D341Med (cell line): ENCODE data around the gene CD38.
"Not testable (repeated sequence)": the region's sequence is repeated elsewhere in the genome, so short reads cannot be mapped to it uniquely, and the experiment has no call there.

ENCODE experiments used
- DNase-seq: peaks from one replicate; pipeline ENCODE4 v3.0.0; 2012; ENCODE audit warnings: low spot score

CD38 gene

DNA sequence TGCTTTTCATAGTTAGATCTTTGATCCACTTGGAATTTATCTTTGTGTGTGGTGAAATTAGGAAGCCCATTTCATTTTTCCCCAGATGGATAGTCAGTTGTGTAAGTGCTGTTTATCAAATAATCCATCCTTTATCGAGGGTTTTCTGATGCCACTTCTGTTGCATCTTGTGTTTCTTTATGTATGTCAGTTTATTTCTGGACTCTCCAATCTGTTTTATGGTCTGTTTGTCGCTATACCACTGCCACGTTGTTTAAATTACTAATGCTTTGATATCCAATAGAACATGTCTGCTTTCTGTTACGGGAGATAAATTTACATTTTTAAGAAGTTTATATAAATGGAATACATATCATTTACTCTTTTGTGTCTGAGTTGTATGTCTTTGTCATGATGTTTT is 21.0 kb downstream of the CD38 start:
- no peak for DNase-seq

DNA sequence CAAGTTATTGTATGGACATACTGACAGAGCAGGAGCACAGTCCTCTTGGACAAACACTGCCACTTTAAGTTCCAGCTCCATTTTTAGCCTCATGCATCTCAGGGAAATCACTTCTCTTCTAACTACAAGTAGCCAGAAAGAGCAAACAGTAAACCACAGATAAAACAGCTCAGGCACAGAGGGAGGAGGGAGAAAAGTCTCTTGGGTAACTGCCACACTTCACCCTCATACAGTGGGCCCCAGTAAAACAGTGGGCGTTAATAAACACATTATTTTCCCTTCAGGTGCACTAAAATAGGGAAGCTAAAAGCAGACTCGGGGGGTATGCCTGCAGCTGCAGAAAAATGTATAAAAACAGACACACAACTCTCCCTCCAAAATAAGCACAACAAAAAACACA is 21.6 kb downstream of the CD38 start:
- DNase-seq, result no peak

DNA sequence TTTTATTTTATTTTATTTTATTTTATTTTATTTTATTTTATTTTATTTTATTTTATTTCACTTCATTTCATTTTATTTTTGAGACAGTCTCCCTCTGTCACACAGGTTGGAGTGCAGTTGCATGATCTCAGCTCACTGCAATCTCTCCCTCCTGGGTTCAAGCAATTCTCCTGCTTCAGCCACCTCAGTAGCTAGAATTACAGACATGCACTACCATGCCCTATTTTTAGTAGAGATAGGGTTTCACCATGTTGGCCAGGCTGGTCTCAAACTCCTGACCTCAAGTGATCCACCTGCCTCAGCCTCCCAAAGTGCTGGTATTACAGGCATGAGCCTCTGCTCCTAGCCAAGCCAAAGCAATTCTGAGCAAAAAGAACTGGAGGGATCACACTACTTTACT is 24.4 kb downstream of the CD38 start:
- DNase-seq, result not testable (repeated sequence)

DNA sequence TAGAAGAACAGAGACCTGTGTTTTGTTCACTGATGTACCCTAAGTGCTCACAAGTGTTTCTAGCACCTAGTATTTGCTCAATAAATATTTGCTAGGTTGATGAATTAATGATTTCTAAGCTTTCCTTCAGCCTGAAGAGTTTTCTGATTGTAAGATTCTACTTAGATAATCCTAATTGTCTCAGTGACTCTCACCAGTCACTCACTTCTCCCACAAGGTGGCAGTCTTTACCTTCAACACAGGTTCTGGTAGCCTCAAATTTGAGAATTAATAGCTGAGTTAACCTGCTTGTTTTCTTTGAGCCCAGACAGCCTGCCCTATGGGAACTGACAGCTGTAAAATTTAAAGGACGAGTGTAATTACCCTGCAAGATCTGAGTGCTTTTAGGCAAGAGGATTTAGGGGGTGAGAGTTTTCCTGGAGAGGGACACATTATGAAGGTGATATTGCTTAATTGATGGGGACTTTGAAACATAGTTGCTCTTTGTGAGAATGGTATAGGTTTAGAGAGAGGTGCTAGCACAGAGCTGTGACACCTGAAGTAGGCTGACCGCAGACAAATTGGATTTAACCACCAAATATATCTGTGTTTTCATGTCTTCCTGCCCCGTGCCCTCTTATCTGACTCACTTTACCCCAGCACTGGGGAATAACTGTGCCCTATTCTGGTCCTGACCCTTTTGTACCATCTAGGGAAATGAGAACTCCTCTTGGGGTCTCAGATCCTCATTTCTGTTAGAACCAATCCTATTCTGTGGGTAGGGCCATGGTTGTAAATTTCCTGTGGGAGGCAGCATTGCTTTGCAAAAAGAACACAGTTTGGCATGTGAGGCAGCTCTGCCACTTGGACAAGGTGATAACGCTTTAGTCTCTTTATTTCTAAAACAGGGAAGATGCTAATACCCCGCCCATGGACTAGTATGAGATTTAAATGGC is 27.7 kb downstream of the CD38 start:
- peak; percentile 66 for DNase-seq

DNA sequence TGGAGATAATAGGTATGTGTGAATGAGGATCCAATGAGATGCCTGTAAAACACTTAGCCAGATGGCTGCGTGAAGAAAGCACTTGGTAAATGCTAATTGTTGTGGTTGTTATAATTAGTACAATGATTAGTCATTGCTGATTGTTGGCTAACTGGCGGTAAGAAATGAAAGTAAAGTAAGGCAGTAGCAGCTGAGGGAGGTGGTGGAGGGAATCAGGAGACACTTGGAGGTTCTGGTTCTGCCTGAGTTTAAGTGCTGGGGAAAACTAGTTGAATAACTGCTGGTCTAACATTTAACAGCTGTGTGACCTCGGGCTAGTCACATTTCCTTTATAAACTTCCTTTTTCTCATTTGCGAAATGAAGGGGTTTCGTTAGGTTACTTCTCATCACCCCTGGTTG is 30.9 kb downstream of the CD38 start:
- DNase-seq, result no peak

DNA sequence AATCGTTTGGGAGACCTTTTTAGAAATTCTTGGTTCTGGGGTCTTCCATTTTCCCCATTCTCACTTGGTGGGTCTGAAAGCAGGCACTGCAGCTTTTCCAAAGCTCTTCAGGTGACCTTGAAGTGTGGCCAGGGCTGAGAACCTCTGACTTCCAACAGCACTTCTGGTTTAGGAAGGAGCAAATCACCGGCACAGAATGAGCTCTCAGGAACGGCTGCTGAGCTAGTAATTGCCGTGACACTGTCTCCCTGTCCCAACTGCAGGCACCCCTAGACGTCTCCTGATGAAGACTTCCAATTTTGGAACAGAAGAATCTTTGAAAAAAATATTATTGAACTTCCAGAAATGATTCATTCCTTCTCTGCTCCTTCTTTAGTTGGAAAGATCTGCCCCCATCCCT is 31.3 kb downstream of the CD38 start:
- no peak for DNase-seq

DNA sequence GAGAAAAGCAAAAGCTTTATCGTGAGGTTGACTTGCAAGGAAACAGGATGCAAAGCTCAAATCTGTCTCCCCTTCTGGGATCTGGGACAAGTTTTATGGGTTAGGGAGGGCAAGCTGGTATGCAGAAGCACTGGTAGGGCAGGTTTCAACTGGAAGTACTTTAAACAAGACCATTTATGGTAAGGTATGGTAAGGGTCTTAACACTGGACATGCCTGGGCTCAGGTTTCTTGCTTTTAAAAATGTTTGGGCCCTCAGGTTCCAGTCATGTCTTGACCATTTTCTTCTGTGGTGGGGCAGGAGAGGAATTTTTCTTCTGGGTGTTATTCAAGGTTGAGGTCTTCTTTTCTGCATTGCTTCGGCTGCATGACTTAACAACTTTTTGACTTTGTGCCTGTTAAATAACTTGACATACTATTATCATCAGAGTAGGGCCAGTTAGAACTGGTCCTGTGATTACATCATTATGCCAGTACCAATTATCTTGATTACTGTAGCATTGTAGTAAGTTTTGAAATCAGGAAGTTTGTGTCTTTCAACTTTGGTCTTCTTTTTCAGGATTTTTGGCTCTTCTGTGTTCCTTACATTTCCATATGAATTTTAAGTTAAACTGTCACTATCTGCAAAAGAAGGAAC is 33.7 kb downstream of the CD38 start:
- DNase-seq, result no peak

DNA sequence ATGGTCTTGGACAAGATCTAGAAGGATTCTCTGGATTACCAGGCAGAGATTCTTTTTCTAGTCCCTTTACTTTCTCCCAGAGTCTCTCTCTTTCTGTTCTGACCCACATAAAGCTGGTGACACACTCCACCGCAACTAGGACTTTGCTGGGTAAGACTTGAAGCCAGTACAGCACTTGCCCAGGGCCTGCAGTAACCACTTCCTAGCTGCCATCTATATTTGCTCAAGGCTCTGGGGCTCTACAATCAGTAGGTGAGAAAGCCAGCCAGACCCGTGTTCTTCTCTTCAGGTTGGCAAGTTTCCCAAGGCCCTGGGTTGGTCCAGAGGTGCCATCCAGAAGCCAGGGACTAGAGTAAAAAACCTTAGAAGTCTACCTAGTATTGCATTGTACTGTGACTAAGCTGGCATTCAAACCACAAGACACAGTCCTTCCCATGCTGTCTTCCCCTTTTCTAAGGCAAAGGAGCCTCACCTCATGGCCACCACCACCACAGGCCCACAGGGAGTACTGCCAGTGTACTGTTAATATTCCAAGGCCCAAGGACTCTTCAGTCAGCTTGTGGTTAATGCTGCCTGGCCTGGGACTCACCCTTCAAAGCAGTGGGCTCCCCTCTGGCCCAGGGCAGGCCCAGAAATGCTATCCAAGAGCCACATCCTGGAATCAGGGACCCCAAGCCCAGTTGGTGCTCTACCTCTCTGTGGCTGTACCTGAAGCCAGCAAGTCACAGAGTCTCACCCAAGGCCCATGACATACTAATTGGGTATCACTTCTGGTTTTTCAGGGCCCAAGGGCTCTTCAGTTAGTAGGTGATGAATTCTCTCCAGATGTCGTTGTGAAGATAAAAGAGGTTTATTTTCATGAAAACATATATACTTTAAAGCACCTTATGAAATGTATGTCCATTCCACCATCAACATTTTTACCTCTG is 54.7 kb downstream of the CD38 start:
- no peak for DNase-seq

DNA sequence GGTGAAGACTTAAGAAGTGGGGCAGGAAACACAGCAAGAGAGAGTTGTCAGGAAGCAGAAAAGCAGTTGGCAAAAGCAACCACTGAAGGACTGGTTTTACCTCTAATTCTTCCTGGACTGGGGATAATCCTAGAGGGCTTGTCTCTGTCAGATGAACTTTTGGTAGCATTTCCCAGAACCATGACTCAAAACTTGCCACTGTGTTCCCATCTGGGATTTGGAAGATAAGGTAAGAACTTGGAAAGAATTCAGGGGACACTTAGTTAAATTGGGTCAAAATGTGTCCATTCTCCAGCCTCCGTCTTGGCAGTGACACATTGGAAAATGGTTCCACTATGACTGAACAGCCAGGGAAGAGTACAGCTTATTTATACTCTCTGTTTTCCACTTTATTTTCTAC is 55.7 kb downstream of the CD38 start:
- DNase-seq, result no peak

DNA sequence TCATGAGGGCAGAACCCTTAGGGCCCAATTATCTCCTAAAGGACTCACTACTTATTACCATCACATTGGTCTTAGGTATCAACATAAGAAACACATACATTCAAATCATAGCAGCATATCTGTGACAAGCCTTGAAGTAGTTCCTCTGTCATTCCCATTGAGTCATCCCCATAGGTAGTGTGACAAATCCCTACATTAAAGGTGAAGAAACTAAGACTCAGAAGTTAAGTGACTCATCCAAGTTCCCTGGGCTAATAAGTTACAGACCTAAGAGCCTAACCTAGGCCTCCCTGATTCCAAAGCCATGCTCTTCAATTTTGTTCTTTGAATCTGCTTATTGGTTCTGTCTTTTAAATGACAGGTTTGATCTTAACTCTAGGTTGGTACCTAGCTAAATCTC is 58.2 kb downstream of the CD38 start:
- no peak for DNase-seq

DNA sequence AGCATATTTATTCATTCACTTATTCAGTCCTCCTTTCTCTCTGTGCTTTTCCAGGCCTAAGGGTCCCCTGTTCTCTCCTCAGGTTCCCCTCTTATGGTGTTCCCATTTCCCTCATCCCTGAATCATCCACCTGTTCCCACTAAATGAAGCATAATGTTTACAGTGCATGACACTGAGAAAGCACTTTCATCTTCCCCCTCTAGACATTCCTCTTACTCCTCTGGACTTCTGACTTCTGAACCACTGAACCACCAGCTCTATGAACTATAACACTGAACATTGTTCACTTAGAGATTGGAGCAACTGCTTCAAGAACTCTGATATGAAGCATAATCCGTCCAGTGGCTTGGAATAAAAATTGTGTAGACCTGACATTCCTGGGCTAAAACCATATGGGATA is 59.5 kb downstream of the CD38 start:
- no peak for DNase-seq

DNA sequence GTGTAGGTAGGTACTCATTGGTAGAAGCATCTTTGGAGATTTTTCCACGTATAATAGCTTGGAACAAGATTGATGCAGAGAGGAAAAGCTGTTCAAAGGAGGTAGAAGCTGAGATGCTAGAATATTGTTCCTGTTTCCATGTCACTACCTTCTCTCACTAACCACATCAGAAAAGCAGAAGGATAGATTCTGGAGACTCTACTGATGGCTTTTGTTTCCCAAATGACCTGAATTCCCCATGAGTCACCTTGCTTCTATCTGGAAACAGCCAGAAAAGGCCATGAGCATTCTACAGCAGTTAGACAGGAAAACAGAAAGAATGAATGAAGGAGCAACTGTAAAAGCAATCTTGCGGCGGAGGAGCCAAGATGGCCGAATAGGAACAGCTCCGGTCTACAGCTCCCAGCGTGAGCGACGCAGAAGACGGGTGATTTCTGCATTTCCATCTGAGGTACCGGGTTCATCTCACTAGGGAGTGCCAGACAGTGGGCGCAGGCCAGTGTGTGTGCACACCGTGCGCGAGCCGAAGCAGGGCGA is 63.1 kb downstream of the CD38 start:
- DNase-seq, result not testable (repeated sequence)

DNA sequence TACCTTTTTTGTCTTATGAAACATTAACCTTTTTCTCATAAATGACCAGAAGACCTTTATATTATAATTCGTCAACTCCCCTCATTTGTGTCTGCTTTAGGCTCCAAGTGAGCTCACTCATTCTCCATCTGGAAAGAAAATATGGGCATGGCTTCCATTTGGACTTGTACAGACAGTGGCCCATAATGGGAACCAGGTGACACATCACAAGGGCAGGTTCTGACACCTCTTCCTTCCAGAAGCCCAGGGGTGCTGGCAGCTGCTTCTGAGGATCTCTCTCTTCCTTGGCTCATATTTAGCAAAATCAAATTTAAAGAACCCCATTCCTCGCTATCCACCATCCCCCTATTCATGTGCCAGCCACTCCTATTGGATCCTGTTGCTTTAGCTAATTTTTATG is 69.6 kb downstream of the CD38 start:
- DNase-seq, result no peak

DNA sequence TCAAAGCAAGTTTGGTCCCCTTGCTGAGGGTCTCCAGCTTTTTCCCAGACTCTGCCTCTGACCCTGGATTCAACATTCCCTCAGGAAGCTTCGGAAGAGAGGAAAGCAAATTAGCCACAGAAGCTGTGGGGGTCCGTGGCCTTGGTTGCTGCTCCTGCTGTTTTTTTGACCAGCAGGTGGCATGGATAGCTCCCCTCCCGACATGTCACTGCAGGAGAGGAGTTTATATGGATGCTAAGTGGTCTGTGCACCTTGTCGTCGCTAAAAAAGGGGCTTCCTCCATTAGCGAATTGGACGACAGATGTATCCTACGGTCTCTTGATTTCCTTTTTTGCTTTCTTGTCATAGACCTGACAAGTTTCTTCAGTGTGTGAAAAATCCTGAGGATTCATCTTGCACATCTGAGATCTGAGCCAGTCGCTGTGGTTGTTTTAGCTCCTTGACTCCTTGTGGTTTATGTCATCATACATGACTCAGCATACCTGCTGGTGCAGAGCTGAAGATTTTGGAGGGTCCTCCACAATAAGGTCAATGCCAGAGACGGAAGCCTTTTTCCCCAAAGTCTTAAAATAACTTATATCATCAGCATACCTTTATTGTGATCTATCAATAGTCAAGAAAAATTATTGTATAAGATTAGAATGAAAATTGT is 70.2 kb downstream of the CD38 start:
- no peak for DNase-seq

DNA sequence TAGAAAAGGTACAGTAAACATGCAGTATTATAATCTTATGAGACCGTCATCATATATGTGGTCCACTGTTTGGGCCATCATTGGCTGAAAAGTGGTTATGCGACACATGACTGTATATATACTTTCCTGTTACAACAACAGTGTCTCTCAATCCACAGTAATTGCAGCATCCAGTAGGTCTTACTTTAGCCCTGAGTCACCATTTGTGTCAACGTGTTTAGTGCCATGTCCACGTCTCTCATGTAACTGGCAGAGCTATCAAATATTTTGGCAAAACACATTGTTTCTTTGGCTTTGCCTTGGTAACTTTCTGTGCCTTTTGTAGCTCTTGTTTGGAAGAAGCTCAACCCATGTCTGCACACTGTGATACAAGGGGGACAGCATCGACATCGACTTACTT is 73.8 kb downstream of the CD38 start:
- DNase-seq, result no peak

DNA sequence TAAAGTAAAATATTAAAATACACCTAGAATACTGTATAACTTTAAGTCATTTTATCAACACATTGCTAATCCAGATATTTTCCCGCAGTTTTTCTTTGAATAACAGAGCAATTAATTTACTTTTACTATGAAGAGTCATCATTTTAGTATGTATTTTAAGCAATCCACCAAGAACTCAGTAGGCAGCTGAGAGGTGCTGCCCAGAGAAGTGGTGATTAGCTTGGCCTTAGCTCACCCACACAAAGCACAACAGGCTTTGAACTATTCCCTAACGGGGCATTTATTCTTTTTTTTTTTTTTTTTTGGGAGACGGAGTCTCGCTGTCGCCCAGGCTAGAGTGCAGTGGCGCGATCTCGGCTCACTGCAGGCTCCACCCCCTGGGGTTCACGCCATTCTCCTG is 74.4 kb downstream of the CD38 start:
- DNase-seq, result no peak

DNA sequence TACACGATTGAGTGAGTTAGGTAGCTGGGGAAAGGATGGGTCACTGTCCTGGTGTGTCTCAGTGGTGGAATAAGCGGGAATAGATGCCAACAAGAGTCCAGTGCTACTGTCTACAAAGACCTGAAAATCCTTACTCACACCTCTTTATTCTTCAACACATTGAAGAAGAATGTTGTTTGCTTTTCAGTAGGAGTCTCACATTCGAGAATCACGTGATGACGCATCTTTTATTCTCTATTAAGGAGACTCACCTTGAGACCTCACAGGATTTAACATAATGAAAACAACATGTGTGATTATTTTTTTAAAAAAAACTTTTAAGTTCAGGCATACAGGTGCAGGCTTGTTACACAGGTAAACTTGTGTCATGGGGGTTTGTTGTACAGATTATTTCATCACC is 75.2 kb downstream of the CD38 start:
- DNase-seq, result no peak

DNA sequence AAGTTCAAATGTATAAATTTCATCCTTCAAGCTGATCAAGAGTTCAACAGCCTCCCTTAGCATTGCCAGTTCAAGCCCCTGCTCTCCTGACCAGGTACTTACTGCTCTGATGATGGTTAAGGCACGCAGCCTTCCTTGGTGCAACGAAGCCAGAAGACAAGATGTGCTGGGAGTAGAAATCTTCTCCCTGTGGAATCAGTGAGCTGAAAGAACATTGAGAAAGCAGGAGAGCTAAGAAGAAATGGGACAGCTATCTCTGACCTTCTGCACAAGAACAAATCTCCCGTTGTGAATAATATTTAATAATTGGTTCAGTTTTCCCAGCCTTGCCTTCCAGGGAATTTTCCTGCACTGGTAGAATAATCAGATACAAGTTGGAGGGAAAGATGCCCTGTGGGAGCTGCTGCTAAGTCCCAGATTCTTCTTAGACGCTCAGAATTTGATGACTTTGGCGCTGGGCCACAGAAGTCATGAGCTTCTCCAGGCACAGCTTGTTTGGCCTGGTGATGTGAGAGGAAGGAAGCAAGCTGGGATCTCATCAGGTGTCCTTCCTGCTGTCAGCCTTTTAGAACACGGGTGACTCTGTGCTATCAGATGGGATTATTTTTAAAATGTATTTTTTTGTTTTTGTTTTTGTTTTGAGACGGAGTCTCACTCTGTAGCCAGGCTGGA is 77.8 kb downstream of the CD38 start:
- DNase-seq, result no peak

DNA sequence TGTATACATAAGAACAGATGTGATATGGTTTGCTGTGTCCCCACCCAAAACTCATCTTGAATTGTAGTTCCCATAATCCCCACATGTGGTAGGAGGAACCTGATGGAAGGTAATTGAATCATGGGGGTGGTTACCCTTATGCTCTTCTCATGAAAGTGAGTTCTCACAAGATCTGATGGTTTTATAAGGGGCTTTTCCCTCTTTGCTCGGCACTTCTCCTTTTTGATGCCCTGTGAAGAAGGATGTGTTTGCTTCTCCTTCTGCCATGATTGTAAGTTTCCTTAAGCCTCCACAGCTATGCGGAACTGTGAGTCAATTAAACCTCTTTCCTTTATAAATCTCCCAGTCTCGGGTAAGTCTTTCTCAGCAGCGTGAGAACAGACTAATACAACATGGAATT is 83.1 kb downstream of the CD38 start:
- not testable (repeated sequence) for DNase-seq

DNA sequence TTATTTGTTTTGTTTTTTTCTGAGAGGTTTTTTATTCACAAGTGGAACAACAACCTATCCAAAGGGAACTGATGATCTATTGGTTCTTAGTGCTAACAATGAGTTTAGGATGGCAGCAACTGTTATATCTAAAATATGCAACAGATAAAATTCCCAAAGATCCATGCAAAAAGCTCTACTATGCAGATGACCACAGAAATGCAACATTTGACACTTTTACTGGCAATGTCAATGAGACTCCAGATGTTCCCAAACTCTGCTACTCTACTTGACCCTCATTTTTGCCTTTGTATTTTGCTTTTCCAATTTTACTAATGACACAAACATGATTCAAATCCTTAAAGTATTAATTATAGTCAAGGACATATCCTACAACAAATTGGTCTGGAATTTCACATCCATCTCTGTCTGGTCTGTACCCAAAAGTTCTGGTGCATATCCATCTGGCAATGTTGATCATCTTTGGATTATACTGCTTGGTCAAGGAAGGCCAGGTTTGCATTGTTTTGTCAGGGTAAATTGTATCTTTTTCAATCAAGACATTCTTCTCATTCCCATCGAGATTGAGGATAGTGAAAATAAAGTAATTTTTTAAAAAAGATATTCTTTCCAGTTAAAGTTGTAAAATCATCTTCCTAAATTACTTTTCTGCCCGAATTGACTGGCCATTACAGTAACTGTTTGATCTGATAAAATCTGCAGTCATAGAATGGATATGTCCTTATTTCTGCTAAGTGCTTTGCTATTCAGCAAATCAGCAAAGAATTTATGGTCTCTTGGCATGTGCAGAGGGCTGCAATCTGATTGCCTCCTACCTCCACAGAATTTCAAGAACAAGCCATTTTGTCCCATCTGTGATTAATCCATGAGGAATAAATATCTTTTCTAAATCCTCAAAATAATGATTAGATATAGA is 86.8 kb downstream of the CD38 start:
- DNase-seq, result no peak
